Iris pigment epithelial cell (primary cell): ENCODE results near the gene SBK2.
"Not testable (repeated sequence)": the region's sequence is repeated elsewhere in the genome, so short reads cannot be mapped to it uniquely, and the experiment has no call there.

ENCODE experiments used
- DNase-seq: peaks from one replicate; pipeline ENCODE4 v3.0.0-alpha.2; 2011; ENCODE audit warnings: low read depth

The SBK2 gene

DNA sequence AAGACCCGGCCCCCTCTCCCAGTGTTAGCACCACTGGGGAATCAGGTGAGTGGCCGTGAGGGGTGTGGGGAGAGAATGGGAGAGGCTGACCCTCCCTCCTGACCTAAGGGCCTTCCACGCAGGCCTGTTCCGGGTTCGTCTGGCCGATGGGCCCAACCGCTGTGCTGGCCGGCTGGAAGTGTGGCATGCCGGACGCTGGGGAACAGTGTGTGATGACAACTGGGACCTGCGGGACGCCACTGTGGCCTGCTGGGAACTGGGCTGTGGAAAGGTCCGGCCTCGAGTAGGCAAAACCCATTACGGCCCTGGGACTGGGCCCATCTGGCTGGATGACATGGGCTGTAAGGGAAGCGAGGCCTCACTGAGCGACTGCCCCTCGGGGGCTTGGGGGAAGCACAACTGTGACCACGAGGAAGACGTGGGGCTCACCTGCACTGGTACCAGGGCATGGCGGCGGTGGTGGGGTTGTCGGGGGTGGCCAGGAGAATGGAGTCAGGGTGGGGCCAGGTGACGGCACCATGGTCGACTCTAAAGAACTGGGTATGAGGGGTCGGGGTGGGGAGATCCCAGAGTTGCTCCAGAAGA is 36.5 kb downstream of the SBK2 start:
- DNase-seq, result no peak

DNA sequence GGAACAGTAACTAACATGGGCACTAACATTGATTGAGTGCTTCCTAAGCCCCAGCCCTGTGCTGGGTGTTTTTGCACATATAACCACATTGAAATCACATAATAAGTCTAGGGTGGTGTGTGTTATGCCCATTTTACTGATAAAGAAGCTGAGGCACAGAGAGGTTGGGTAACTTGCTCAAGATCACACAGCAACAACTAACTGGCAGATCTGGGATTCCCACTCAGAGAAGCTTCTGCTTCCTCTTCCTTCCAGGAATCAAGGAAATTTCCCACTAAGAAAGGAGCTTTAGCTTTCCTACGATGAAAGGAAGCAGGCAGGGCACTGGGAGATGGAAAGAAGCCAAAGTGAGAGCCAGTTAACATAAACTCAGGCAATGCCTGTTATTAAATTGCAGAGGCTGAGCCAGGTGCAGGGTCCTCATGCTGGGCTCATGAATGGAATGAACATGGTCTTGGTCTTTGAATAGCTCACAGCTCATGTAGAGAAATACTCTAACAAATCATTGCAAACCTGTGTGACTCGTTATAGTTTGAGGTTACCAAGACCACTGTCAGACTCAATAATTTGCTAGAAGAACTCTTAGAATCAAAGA is 38.6 kb downstream of the SBK2 start:
- DNase-seq, result no peak

DNA sequence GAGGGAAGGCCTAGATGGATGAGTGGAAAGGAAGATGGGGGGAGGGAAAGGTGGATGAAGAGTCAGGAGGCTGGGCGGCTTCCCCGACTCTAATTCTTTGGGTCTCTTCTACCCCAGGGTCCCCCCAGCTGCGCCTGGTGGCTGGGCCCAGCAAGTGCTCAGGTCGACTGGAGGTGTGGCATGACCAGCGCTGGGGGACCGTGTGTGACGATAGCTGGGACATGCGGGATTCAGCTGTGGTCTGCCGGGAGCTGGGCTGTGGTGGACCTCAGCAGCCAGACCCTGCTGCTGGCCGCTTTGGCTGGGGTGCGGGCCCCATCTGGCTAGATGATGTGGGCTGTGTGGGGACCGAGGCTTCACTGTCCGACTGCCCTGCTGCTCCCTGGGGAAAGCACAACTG is 39.2 kb downstream of the SBK2 start:
- DNase-seq, result no peak

DNA sequence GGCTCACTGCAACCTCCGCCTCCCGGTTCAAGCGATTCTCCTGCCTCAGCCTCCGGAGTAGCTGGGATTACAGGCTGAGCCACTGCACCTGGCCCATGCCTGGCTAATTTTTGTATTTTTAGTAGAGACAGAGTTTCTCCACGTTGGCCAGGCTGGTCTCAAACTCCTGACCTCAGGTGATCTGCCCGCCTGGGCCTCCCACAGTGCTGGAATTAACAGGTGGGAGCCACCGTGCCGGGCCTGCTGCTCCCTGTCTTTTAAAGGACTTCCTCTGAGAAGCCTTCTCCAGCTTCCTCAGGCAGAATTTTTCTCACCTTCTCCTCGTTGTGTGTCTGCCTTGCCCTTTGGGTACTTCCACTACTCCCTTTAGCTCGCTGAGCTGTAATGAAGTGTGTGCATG is 40.1 kb downstream of the SBK2 start:
- DNase-seq, result not testable (repeated sequence)

DNA sequence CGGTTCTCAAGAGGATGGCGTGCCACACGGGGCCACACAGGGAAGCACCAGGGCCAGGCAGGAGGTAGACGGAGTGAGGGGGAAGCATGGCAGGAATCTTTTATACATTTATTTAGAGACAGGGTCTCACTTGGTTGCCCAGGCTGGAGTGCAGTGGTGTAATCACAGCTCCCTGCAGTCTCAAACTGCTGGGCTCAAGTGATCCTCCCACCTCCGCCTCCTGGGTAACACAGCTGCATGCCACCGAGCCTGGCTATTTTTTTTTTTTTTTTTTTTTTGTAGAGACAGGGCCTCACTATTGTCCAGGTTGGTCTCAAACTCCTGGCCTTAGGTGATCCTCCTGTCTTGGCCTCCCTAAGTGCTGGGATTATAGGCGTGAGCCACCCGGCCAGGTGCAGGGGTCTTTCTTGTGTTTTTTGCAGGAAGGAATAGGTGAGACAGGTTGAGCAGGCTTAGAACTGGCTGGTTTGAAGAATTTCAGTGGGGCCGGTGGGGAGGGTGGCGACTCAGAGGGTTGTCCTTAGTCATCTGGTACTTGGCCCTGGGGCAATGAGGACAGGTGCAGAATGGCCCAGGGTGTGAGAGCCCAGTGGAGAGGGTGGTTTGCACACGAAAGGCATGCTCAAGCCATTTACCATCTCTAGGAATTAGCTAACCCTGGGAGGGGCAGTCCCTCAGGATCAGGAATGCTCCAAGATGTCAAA is 41.1 kb downstream of the SBK2 start:
- no peak for DNase-seq

DNA sequence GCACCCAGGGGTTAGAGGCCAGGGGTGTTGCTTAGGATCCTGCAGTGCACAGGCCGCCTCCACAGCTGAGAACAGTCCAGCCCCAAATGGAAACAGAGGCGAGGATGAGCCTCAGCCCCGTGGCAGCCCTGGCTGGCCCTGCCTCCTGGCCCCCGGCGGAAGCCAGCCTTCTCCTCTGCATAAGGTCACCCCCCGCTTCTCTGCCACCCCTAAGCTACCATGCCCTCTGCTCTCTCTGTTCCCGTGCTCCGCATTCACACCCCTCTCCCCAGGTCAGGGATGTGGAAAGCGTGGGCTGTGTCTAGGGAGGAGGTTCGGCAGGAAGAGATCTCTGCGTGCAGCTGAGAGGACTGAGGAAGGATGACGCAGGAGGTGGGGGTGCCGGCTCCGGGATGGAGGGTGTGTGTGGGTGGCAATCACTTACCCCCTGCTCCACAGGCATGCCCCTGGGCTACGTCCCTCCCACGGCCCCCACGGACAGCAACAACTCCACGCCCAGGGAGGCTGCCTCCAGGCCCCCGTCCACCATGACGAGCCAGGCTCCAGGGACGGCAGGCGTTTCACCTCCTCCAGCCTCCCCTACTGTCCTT is 42.7 kb downstream of the SBK2 start:
- peak; percentile 28 for DNase-seq

DNA sequence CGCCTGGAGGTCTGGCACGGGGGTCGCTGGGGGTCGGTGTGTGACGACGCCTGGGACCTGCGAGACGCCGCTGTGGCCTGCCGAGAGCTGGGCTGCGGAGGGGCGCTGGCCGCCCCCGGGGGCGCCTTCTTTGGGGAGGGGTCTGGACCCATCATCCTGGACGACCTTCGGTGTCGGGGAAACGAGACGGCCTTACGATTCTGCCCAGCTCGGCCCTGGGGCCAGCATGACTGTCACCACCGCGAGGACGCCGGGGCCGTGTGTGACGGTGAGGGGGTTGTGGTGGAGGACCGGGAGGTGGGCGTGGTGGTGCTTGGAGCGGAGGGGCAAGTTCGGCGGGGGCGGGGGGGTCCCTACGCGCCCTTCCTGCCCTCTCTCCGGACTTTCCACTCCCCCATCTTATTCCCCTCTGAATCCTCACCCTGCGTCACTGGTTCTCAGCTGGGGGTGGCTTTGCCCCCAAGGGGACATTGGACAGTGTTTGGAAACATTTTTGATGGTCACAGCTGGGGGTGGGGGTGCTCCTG is 43.2 kb downstream of the SBK2 start:
- no peak for DNase-seq

DNA sequence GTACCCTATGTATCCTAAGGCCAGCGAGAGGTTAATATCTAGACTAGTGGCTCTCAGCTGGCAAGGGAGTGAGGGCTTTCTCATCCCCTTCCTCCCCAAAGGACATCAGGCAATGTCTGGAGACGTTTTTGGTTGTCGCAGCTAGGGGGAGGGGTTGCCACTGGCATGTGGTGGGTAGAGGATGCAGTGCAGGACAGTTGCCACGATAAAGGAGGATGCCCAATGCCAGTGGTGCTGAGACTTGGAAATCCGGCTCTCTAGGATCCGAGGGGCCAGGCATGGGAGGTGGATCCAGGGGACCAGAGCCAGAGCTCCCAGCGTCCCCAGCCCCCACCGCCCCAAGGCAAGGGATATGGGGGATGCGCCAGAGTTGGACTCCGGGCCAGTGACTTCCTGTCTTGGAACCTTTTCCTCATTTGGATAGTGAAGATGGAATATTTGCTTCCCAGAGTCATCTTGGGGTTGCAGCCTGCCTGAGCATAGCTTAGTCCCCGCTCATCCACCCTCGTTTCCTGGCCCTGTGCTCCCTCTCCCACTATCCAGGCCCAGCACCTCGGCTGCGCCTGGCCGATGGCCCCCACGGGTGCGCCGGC is 43.8 kb downstream of the SBK2 start:
- no peak for DNase-seq

DNA sequence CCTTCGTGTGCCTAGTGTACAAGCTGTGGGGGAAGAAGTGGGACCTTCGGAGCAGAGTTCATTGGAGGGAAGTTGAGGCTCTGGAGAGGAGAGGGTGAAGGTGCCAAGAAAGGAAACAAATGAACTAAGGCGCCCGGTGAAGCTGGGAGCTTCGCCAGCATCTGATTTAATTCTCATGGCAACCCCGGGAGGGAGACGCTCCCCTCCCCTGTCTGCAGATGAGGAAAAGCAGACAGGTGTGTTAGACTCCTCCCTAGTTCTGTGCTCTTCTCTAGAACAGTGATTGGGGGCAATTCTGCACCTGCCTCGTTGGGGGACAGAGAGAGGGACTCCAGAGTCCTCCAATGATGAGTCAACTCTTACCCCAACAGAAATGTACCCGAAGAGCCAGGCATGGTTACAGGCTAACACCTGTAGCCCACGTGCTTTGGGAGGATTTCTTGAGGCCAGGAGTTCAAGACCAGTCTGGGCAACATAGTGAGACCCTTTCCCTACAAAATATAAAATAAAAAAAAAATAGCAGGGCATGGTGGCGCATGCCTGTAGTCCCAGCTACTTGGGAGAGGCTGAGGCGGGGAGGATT is 44.5 kb downstream of the SBK2 start:
- DNase-seq, result no peak

DNA sequence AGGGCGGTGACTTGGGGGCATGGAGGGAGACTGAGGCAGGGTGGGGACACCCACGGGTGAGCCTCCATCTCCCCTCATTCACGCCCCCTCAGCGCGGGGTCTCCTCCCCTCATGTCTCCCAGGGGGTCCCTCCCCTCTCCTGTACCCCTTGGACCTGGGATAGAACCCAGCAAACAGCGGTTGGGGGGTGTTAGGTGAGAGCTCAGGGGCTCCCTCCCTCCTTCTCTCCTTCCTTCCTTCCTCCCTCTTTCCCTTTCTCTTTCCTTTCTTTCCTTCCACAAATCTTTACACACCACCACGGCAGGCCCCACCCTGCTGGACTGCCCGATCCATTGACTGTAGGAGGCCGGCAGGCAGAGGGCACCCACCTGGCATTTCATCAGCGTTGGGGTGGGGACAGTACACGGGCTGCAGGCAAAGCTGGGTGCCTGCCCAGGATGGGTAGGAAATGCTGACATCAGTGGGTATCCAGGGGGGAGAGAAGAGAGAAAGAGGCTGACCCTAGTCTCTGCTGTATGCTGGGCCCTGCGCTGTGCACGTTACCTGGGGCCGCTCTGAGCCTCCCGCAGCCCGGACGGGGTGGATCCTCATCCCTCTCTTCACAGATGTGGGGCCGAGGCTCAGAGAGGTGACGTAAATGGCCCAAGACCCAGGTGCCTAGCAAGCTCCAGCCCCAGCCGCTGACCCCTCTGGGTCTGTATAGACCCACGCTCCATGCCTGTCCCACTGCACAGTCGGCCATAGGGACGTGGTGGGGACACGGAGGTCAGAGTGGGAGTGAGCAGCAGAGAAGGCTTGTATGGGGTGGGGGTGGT is 45.2 kb downstream of the SBK2 start:
- no peak for DNase-seq

DNA sequence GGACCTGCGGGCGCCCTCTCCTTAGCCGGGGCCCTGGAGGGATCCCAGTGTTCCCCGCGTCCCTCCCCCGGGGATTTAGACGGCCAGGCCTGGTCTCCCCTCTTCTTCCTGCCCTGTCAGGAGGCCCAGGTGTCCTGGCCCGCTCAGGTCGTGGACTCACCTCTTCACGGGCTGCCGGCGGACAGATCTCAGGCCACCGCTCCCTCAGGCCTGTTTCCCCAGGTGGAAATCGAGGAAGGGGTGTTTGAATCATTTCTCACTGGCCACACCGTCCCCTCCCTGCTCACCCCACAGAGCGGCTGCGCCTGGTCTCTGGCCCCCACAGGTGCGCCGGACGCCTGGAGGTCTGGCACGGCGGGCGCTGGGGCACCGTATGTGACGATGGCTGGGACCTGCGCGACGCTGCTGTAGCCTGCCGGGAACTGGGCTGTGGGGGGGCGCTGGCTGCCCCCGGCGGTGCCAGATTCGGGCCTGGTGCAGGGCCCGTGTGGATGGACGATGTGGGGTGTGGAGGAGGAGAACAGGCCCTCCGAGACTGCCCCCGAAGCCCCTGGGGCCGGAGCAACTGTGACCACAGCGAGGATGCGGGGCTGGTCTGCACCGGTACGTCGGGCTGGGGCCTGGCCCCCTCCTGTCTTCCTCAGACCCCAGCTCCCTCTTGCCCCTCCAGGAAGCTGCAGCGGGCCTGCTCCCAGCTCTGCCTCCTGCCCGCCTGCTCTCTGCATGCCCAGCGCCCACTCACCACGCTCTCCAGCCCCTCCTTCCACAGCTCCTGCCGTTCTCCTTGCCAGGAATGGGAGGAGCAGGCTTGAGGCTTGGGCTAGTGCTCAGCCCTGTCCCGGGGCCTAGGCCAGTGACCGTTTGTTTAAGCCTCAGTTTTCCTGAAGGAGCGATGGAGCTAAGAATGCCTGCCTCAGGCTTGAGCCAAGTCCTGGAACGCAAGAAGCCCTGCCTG is 46.2 kb downstream of the SBK2 start:
- no peak for DNase-seq

DNA sequence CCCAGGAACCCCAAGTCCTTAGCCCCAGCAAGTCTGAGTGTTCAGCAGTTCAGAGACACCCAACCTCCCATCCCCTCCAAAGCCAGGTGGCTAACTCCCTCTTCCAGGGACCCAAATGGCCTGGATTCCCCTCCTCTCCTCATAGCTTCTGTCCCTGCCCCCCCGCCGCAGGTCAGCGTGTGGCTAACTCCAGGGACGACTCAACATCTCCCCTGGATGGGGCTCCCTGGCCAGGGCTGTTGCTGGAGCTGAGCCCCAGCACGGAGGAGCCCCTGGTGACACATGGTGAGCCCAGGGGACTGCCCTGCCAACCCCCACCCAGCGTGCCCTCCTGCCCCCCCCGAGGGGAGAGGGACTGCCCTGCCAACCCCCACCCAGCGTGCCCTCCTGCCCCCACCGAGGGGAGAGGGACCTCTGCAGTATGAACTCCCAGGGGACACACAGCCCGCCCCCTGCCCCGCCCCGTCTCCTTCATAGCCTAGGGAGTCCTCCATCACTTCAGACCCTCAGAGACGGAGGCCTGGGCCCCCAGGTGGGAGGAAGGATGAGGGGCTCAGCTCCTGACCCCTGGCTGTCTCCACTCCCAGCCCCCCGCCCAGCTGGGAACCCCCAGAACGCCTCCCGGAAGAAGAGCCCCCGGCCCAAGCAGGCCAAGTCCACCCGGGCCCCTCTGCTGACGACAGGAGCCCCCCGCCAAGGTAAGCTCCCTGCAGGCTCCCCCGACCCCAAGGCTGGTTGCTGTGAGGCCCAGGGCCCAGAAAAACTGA is 47.0 kb downstream of the SBK2 start:
- no peak for DNase-seq

DNA sequence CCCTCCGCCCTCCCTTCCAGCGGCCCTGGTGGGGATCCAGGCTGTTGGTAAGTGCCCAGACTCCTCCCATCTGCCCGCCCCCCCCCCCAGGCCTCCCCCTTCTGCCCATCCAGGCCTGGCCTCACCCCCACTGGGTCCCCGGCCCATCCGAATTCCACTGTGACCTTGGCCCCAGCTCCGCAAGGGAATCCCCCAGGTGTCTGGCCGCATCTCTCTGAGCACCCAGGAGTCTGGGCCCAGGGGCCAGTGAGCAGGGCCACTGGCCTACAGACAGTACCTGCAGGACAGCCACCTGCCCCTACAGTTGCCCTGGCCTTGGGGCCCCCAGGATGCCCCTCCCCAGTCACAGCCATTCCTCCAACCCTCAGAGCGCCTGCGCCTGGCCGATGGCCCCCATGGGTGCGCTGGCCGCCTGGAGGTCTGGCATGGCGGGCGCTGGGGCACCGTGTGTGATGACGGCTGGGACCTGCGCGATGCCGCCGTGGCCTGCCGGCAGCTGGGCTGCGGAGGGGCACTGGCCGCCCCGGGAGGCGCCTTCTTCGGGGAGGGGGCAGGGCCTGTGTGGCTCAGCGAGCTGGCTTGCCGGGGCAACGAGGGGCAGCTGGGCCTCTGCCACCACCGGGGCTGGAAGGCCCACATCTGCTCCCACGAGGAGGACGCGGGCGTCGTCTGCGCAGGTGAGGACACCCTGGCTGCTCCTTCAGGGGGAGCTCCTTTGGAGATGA is 47.8 kb downstream of the SBK2 start:
- DNase-seq, result no peak

DNA sequence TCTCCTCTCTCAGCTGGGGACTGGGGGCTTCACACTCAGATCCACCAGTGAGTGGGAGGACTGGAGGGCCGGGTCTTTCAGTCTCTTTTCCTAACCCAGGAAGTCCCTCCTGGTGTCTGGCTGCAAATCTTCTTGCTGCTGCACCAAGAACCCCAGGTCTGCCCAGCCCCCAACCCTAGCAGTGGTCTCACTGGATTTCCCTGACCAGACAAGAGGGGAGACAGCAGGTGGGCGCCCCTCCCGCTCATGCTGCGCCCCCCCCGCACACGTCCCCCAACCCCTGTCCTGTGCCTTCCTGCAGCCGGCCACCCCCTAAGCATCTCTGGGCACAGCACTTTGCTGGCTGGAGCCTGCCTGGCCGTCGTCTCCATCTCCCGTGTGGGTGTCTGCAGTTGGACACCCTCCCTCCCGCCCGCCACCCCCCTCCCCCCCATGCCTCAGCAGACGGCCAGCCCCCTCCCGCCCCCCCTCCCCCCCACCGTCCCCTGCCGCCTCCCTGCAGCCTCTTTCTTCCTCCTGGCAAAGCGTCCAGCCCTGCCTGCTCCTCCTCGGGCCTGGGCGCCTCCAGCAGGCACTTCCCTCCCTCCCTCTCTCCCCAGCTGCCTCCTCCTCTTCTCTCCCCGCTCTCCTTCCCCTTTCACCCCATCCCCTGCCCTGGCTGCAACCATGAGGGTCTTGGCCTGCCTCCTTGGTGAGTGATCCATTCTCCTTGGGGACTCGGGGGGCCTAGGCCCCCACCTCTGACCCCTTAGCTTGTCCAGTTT is 48.8 kb downstream of the SBK2 start, which contains the start of gene SSC5D:
Gene SSC5D (plus strand): TSS at position 513 of the 764 bp plus-strand sequence. CDS start 154 bp downstream, at position 667.
- peak; percentile 22 for DNase-seq

DNA sequence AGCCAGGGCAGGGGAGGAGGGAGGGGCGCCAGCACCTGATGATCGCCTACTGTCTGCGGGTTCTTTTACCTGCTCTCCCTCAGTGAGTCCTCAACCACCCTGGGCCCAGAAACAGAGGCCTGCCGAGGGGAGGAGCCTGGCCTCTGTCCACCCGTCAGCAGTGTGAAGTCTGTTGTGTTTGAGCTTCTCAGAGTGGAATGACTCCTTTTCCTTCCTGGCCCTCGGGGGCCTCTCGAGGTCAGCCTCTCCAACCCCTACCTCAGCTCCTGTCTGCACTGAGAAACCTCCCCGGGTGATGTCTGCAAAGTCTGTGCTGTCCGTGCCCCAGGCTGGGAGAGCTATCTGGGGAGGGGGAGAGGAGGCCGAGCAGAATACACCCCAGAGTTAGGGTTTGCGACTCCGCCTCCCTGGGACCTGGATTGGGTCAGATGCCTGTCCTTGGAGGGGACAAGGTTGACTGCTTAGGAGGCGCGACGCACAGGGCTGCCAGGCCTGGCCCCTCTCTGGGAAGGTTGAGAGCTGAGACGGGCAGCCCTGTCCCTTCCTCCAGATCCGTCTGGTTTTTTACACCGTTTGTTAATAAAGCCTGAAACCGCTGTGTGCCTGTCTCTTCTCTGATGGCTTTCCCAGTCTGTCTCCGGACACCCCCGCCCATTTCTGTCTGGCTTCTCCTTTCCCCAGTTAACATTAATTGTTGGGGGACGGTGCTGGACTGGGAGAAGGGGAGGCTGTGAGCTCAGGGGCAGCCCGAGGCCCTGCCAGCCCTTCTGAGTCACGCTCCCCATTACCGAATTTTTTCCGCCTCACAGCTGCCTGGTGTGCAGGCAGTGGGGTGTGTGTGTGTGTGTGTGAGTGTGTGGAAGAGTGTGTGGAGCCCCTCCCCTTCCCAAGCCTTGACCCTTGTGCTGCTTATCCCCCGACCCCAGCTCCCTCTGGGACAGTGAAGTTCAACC is 49.7 kb downstream of the SBK2 start:
- peak; percentile 96 for DNase-seq
